Esophagus muscularis mucosa (tissue), 3 donors: ENCODE data around the gene ANKRD39.

Experiments used
- POLR2A ChIP-seq: fragments of 450-650 bp; IDR thresholded peaks from one replicate; pipeline ENCODE4 v1.6.1; 2017; ENCODE audit warnings: antibody characterized with exemption, moderate library complexity, mild to moderate bottlenecking, low read depth
- POLR2AphosphoS5 ChIP-seq, 2 donors: sonication (generic); formaldehyde crosslinking; IDR thresholded peaks; one replicate each; pipeline ENCODE4 v1.6.1; 2017; ENCODE audit warnings: antibody characterized with exemption in 2 of 2
- TF ChIP-seq, protein P1 (sequence below), 3 experiments: fragments of 200-600 bp in 2 of 3; fragments of 450-650 bp in 1 of 3; sonication (generic) in 2 of 3; IDR thresholded peaks; one replicate each; pipeline ENCODE4 v1.5.1; 2017 to 2019; ENCODE audit warnings: antibody characterized with exemption in 3 of 3, mild to moderate bottlenecking in 2 of 3, moderate library complexity in 1 of 3

GRCh38 chr2:96893289-96894150 lies 35.7 kb upstream of the ANKRD39 start:
- TF ChIP-seq, protein P1, sequence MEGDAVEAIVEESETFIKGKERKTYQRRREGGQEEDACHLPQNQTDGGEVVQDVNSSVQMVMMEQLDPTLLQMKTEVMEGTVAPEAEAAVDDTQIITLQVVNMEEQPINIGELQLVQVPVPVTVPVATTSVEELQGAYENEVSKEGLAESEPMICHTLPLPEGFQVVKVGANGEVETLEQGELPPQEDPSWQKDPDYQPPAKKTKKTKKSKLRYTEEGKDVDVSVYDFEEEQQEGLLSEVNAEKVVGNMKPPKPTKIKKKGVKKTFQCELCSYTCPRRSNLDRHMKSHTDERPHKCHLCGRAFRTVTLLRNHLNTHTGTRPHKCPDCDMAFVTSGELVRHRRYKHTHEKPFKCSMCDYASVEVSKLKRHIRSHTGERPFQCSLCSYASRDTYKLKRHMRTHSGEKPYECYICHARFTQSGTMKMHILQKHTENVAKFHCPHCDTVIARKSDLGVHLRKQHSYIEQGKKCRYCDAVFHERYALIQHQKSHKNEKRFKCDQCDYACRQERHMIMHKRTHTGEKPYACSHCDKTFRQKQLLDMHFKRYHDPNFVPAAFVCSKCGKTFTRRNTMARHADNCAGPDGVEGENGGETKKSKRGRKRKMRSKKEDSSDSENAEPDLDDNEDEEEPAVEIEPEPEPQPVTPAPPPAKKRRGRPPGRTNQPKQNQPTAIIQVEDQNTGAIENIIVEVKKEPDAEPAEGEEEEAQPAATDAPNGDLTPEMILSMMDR (IDR thresholded peaks at IDR 0.05), result no peak
- no peak for TF ChIP-seq POLR2A
- TF ChIP-seq POLR2AphosphoS5 (IDR thresholded peaks at IDR 0.05), result no peak
